Right lung (tissue), 5 donors: ENCODE measurements around the gene PJA2. TPM values are rescaled to one million over a fixed set of nuclear protein-coding genes. Genes with fewer than 3 reads are reported as not detected.
A peak's percentile ranks its signal among the peaks of the same experiment; 100 is the strongest.

Source experiments
- DNase-seq, 2 donors: peaks; one replicate each; pipeline ENCODE4 v3.0.0-alpha.2; 2013
- polyA plus RNA-seq, 5 donors: library from polyadenylated mRNA; unstranded; fragments of 120-200 nt; gene quantifications; one replicate each; pipeline versions ENCODE4 v1.2.1 to v1.2.3, GENCODE V29; 2013; ENCODE audit warnings: inconsistent platforms in 1 of 5, low replicate concordance in 1 of 5; ENCODE audit not compliant: insufficient read length in 5 of 5, insufficient read depth in 1 of 5

The PJA2 gene
- polyA plus RNA-seq, 5 donors = 103 to 148 (median 142) TPM

- no peak for DNase-seq
Measured at GRCh38 chr5:109410389-109411148, 795 bp upstream of the PJA2 start.

DNA sequence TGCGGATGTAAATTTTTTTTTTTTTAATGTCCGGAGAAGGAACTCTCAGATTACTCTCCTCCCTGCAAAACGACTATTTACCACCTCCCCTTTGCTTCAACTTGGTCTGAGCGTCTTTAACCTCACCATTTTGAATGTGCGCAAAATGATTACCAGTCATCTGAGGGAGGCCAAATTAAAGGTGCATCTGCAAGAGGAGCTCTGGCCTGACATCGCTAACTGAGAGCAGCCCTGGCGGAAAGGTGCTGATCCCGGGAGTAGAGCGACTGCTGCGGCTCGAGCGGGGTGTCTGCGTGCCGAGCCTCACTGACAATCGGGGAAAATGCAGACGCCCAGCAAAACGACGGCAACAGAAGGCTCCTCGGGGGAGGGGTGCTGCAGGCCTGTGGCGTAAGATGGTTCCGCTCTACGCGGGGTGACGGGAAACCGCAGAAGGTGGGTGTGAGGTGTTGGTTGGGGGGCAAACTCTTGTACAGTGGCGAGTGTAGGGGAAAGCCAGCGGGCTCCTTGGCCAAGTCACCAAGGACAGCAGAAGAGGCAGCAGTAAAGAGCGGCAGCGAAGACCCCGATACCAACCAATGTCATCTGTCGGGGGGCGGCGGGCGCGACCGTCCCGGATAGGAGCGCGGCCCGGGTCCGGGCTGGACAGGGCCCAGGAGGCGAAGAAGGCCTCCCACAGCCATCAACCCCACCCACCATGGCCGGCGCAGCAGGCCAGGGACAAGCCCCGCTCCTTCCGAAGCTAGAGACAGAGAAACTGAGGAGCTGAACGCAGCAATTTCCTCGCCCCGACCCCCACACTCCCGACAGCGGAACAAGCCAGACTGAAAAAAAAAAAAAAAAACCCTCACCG, 557 bp downstream of the PJA2 start:
- peak; percentile 72 to 78 for DNase-seq

GRCh38 chr5:109407913-109408312, 1.9 kb downstream of the PJA2 start:
- no peak for DNase-seq

GRCh38 chr5:109406719-109407118, 3.1 kb downstream of the PJA2 start:
- no peak for DNase-seq

- no peak for DNase-seq
Measured at GRCh38 chr5:109404428-109404960, 5.3 kb downstream of the PJA2 start.

- no peak for DNase-seq
Measured at GRCh38 chr5:109403469-109403868, 6.3 kb downstream of the PJA2 start.

- DNase-seq = no peak
Measured at GRCh38 chr5:109399092-109399759, 10.5 kb downstream of the PJA2 start.

- DNase-seq = no peak
Measured at GRCh38 chr5:109396965-109397364, 12.8 kb downstream of the PJA2 start.

- DNase-seq = no peak
Measured at GRCh38 chr5:109394806-109395205, 15.0 kb downstream of the PJA2 start.

DNA sequence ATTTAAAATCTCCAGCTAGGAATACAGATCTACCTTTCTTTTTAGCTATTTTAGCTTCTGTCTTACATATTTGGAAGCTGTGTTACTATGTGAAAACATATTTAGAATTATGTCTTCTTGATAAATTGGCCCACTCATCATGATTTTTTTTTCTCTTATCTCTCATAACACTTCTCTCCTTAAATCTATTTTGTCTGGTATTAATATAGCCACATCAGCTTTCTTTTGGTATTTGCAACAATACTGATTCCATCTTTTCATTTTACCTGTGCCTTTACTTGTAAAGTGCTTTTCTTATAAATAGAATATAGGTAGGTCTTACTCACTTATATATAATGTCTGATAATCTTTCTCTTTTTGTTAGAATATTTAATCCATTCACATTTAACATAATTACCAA, 19.6 kb downstream of the PJA2 start:
- DNase-seq = no peak

- no peak for DNase-seq
Measured at GRCh38 chr5:109388407-109388806, 21.4 kb downstream of the PJA2 start.

DNA sequence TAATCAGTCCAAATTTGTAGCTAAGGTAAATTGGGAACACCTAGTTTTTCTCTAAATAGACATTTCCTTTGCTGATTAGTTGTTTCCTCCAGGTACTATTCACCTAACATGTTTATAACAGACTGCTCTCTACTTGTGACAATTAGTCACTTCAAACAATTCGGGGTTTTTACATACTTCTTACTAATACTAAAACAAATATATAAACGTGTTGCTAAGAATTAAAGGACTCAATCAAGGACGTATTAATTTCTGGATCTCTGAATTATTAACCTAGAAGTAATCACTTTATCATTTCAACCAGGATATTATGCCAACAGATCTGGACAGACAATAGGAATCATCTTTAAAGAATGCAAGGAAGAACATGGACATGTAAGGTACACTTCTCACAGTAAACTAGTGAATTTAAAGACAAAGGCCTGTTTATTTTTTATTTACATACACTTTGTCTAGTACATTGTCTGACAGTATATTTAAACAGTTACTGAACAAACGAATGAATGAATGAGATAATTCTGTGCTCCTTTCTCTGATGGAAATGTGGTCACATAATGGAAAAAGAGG, 22.3 kb downstream of the PJA2 start:
- DNase-seq = no peak

DNA sequence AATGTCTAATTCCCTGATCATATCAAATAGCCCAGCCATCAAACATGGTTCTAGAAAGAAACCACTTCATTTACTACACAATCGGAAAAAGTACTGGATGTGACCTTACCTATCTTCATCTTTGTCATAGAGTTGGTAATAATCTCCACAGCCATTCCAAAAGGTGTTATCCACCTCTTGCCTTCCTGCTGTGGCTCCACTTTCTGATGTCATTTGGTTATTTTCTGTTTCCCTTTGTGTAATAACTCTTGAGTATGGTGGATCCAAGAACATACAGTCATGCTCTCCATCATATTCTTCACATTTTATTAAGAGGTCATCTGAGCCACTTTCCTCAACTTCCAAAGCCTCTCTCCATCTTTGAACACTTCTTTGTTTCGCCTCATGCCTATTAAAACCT, 31.7 kb downstream of the PJA2 start:
- DNase-seq = no peak

GRCh38 chr5:109374625-109375024, 35.1 kb downstream of the PJA2 start:
- DNase-seq = no peak

DNA sequence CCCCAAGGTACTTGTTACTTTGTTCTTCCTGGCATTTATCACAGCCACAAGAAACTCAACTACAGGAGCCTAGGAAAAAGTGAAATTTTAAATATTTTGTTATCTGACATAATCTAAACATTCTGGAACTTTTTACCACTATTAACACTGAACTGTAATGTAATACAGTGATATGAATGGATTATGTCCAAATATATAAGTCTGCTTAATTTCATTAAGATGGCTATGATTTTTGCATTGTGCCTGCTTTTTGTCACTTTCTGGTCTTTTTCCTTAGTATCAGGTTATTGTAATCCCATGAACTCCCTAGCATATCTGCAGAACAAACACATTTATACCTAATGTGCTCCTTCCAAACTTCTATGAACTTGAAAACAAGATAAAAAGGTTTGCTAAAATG, 35.8 kb downstream of the PJA2 start:
- DNase-seq = no peak

GRCh38 chr5:109370343-109370742, 39.4 kb downstream of the PJA2 start:
- no peak for DNase-seq

GRCh38 chr5:109365653-109366052, 44.1 kb downstream of the PJA2 start:
- DNase-seq = no peak

- no peak for DNase-seq
Measured at GRCh38 chr5:109364977-109365376, 44.8 kb downstream of the PJA2 start.

- no peak for DNase-seq
Measured at GRCh38 chr5:109359642-109360041, 50.1 kb downstream of the PJA2 start.

DNA sequence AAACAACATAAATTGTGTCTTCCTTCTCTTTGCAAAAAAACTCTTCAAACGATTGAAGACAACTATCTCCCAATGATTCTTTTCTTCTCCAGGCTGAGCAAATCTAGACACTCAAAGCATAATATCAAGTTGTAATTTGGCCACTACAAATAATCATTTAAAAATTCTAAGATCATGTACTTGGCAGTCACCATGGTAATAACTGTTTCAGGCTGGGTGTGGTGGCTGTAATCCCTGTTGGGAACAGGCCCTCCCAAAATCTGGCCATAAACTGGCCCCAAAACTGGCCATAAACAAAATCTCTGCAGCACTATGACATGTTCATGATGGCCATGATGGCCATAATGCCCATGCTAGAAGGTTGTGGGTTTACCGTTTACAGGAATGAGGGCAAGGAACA, 52.0 kb downstream of the PJA2 start:
- no peak for DNase-seq

DNA sequence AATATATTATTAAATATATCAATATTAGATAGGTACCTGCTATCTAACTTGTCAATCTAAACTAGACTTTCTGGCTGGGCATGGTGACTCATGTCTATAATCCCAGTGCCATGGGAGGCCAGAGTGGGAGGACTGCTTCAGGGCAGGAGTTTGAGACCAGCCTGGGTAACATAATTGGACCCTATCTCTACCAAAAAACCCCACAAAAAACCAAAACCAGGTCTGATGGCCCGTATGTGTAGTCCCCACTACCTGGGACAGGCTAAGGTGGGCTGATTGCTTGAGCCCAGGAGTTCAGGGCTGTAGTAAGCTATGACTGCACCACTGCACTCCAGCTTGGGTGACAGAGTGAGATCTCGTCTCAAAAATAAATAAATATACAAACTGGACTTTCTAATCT, 55.0 kb downstream of the PJA2 start:
- peak; percentile 15 to 23 for DNase-seq
